Lower leg skin (tissue), 4 donors: Measurements from ENCODE around the gene ABT1. TPM values are rescaled to one million over a fixed set of nuclear protein-coding genes. Genes with fewer than 3 reads are reported as not detected.

Experiments used
- DNase-seq, 2 donors: peaks; one replicate each; pipeline ENCODE4 v3.0.0-alpha.2; 2019; ENCODE audit warnings: low spot score in 2 of 2
- H3K4me3 ChIP-seq: fragments of 200-600 bp; sonication (generic); 2 replicates; pipeline ENCODE4 v1.5.1; 2017; ENCODE audit warnings: mild to moderate bottlenecking, low read depth; ENCODE audit not compliant: poor library complexity, severe bottlenecking
- POLR2A ChIP-seq, 2 donors: fragments of 450-650 bp; IDR thresholded peaks; one replicate each; pipeline ENCODE4 v1.6.1; 2016 to 2017; ENCODE audit warnings: antibody characterized with exemption in 2 of 2, mild to moderate bottlenecking in 1 of 2, moderate library complexity in 1 of 2
- WGBS, 2 donors: methylation state at CpG; one replicate each; pipeline ENCODE4 v1.1.5; 2018; 5-methylcytosine and 5-hydroxymethylcytosine counted together
- intact Hi-C: fragments of 100-400 bp; cut with DNase I; formaldehyde crosslinking; loops from one replicate; pipeline ENCODE4 v1.15.0; 2023; ENCODE audit warnings: low total_unique reads
- total RNA-seq, 4 donors: library from RNA; depleted of rRNA; stranded (reverse); fragments of >200 nt; gene quantifications; one replicate each; pipeline ENCODE4 v1.1.0, GENCODE V29; 2016
- TF ChIP-seq, protein P1 (sequence below), 3 donors: fragments of 450-650 bp; IDR thresholded peaks; one replicate each; pipeline ENCODE4 v1.5.1; 2016; ENCODE audit warnings: antibody characterized with exemption in 3 of 3, mild to moderate bottlenecking in 3 of 3, moderate library complexity in 2 of 3

The ABT1 gene
- total RNA-seq, 4 donors from 2014 or later: 22.0 to 25.7 (median 24.2) TPM

- TF ChIP-seq POLR2A (IDR thresholded peaks at IDR 0.05): no peak
- TF ChIP-seq, protein P1, sequence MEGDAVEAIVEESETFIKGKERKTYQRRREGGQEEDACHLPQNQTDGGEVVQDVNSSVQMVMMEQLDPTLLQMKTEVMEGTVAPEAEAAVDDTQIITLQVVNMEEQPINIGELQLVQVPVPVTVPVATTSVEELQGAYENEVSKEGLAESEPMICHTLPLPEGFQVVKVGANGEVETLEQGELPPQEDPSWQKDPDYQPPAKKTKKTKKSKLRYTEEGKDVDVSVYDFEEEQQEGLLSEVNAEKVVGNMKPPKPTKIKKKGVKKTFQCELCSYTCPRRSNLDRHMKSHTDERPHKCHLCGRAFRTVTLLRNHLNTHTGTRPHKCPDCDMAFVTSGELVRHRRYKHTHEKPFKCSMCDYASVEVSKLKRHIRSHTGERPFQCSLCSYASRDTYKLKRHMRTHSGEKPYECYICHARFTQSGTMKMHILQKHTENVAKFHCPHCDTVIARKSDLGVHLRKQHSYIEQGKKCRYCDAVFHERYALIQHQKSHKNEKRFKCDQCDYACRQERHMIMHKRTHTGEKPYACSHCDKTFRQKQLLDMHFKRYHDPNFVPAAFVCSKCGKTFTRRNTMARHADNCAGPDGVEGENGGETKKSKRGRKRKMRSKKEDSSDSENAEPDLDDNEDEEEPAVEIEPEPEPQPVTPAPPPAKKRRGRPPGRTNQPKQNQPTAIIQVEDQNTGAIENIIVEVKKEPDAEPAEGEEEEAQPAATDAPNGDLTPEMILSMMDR (IDR thresholded peaks at IDR 0.05): no peak
Measured at GRCh38 chr6:26553635-26554446, 42.9 kb upstream of the ABT1 start.

DNA sequence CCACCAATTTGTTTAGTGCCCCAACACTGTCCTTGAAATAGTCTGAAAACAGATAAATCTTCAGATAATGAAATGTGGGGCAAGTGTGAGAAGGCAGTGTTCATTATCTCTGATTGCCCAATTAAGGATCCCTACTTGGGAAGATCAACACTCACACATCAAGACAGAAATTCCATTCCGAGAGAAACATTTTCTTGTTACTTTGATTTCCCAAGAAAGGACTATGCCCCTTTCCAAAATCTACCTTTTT is 42.4 kb upstream of the ABT1 start:
- intact Hi-C loops: no loop called here
- 25% methylated on average over 1 of the region's 1 CpG for WGBS, 2 donors
- TF ChIP-seq, protein P1 (IDR thresholded peaks at IDR 0.05): no peak
- TF ChIP-seq POLR2A (IDR thresholded peaks at IDR 0.05): no peak
- no peak overlapping the region for H3K4me3 ChIP-seq
- DNase-seq: no peak

More at GRCh38 chr6:26553635-26554446, 42.9 kb upstream of the ABT1 start:
- intact Hi-C loops: no loop called here
- H3K4me3 ChIP-seq: peak overlapping the region; percentile 24
- 0 to 1% methylated on average over 19 of the region's 19 CpGs for WGBS, 2 donors
- peak; percentile 81 to 94 for DNase-seq

DNA sequence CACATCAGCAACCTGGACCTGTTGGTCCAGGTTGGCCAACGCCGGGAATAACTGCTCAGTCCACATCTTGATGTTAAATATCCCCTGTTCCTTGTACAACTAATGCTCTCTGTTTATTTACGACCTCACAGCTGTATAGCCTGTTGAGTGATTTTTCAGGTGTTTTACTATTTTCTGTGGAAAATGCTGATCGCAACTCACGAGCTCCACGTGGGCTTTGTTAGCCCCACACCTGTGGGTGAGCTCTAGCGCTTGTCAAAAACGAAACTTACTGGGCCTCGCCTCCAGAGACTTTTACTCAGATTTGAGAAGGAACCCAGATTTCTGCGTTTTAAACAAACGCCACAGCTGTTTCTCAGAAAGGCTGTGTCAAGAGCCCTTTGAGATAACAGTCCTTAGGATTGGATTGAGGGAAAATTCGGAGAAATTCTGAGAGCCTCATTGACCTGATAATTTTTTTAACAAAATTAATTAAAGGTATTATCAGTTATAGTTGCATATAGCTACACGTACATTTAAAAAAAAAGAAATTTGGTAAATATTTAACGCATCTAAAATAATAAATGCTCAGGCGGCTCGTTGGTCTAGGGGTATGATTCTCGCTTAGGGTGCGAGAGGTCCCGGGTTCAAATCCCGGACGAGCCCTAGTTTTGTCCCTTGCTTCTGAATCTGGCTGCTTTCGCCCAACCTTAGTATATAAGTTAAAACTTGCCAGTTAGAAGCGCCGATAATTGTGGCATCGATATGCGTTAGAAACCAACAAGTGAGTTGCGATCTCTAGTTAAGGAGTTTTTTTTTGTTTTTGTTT is 41.9 kb upstream of the ABT1 start:
- TF ChIP-seq POLR2A (IDR thresholded peaks at IDR 0.05): no peak
- TF ChIP-seq, protein P1 (IDR thresholded peaks at IDR 0.05): no peak
- 14 to 24% methylated on average over 27 of the region's 27 CpGs for WGBS, 2 donors
- intact Hi-C loops: no loop called here

DNA sequence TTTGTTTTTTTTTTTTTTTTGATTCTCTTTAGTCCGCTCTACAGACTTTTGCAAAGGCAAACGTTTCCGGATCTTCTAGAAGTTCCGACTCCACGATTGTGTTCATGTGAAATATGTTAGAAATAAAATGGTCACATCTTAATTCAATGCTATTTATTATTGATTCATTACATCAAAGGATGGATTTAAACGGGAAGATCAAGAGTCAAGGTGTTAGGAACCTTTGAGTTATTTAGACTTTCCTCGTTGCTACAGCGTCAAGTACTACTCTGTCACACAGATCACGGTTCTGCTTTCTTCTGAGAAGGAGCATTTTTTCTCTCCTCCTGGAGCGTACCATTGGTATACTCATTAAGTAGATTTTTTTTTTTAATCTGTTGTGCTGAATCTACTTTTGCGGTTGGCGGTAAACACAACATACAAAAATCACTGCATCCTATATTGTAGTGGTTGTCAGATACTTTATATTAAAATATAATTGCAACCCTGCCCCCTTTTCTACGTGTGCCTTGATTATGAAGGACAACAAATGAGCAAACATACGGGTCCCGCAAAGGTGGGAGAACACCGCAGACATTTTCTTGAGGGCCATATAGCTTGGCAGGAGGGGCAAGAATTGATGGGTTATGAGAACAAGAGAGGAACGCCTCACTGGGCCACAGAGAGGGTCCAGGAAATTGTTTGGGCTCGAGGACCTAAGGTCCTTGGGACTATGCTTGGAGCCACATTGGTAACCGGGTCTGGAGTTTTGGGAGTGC is 41.1 kb upstream of the ABT1 start:
- TF ChIP-seq, protein P1 (IDR thresholded peaks at IDR 0.05): no peak
- no peak for TF ChIP-seq POLR2A (IDR thresholded peaks at IDR 0.05)
- intact Hi-C loops: no loop called here
- DNase-seq: no peak
- WGBS, 2 donors: 49 to 55% methylated on average over 19 of the region's 19 CpGs
- no peak overlapping the region for H3K4me3 ChIP-seq

More for the DNA sequence above, 41.9 kb upstream of the ABT1 start:
- no peak overlapping the region for H3K4me3 ChIP-seq
- DNase-seq: no peak

GRCh38 chr6:26556263-26557070 is 40.3 kb upstream of the ABT1 start:
- intact Hi-C loops: no loop called here
- no peak overlapping the region for H3K4me3 ChIP-seq
- TF ChIP-seq, protein P1 (IDR thresholded peaks at IDR 0.05): no peak
- no peak for TF ChIP-seq POLR2A (IDR thresholded peaks at IDR 0.05)
- 35 to 41% methylated on average over 16 of the region's 16 CpGs for WGBS, 2 donors
- DNase-seq: no peak
